Superior temporal gyrus (tissue), 1 donor: ENCODE data around the gene NPW.
A peak's percentile ranks its signal among the peaks of the same experiment; 100 is the strongest.

Experiments
- DNase-seq: peaks from one replicate; pipeline ENCODE4 v3.0.0-alpha.2; 2016; ENCODE audit errors: extremely low spot score

NPW gene

DNA sequence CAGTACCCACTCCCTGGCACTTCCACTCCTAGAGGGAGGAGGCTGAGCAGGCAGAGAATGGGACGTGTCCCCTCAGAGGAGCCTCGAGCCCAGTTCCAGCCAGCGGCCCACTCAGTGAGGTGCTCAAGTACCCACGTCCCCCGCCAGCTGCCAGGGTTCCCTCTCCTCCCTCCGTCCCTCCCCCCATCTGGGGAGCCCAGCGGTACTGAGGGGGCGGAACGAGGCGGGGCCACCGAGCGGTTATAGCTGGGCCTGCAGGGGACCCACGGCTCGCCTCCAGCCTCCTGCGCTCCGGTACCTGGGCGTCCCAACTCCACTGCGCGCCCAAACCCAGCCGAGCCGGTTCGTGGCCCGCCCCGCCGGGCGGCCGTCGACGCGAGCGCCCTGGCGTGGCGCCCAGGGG, at the start of gene NPW:
TSS of gene NPW (plus strand) at position 268 of the 403 bp plus-strand sequence.
- DNase-seq: no peak

DNA sequence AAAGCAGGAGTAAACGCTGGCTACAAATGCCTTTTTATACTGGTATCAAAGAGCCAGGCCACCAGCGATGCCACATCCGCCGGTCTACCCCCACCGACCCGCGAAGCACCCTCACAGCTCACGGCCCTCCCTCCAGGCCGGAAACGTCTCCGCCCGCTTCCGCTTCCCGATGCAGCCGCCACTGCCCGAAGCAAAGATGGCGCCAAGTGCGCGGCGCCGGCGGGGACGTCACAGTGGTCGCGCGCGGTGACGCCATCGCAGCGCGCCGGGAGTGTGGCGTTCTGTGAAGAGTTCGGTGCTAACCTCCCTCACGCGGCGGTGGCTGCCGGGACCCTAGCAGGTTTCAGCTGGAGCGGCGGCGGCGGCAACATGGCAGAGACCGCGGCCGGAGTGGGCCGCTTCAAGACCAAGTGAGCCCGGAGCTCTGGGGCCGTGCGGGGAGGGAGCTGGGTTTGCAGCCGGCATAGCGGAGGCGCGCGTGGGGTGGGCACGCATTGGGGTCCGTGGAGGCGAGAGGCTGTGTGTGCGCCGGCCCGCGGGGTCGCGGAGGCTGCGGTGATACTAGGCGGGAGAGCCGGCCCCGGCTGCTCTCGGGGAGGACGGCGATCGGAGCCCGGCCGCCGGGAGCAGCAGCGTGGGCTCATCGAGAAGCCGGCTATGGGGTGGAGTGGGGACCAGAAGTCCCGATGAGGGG, 47.6 kb upstream of the NPW start, which contains the start of gene TBL3:
TSS of gene TBL3 (plus strand) at position 258 of the 694 bp plus-strand sequence. CDS start at position 370, 112 bp downstream.
- peak; percentile 94 for DNase-seq

DNA sequence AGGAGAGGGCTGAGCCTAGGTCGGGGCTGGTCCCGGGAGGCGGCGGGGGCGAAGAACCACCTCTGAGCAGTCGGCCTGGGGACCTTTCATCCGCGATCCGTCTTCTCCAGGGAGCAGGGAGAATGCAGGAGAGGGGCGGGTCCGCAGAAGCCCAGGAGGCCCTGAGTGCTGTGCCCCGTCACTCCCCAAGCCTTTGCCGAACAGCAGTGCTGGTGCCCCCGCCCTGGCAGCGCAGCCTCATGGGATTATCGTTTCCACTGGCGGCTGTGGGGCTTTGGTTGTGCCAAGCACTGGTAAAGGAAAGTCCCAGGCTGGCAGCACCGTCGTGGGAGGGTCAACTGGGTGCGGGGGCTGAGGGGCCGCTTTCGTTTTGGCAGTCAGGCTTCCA, 47.1 kb upstream of the NPW start:
- DNase-seq: no peak

DNA sequence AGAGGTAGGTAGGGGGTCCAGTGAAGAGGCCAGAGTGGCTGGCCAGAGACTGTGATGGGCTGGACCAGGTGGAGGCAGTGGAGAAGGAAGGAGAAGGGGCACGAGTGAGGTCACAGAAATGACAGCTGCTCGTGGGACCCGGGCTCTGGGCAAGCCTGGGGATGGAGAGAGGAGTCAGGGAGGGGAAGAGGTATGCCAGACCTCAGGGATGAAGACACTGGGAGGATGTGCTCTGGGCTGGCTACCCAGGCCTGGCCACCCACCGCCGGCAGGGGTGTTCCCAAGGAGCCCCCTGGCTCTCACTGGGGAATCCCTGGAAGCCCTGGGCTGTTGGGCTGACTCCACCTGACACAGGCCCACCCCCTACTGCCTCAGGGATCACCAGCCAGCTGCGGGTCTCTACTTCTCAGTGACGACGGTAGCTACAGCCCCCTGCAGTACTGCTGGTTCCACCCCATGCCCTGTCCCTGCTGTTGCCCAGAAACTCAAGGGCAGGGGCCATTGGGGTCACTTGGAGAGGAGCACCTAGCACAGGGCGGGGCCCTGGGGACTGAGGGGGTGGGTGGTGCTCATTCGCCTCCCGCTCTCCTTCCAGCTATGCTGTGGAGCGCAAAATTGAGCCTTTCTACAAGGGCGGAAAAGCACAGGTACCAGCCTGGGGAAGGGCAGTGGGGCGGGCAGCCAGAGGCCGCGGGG, 46.0 kb upstream of the NPW start:
- no peak for DNase-seq

DNA sequence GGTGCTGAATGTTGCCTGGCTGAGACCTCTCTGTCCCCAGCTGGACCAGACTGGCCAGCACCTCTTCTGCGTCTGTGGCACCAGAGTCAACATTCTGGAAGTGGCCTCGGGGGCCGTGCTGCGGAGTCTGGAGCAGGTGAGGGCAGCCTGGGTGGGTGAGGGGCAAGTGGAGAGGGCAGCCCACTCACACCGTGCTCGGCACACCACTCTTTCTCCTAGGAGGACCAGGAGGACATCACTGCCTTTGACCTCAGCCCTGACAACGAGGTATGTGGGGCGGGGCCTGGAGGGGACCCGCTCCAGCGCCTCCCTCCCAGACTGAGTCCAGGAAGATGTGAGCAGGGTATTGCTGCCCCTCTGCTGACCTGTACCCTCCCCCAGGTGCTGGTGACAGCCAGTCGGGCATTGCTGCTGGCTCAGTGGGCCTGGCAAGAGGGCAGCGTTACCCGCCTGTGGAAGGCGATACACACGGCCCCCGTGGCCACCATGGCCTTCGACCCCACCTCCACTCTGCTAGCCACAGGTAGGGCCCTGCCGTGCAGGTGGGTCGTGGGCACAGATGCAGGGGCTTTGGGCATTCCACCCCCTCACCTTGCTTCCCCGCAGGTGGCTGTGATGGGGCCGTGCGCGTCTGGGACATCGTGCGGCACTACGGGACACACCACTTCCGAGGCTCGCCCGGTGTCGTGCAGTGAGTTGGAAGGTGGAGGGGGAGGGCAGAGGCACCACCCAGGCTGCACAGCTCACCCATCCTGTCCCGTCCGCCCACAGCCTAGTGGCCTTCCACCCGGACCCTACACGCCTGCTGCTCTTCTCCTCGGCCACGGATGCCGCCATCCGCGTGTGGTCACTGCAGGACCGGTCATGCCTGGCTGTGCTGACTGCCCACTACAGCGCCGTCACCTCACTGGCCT, 45.2 kb upstream of the NPW start:
- no peak for DNase-seq

DNA sequence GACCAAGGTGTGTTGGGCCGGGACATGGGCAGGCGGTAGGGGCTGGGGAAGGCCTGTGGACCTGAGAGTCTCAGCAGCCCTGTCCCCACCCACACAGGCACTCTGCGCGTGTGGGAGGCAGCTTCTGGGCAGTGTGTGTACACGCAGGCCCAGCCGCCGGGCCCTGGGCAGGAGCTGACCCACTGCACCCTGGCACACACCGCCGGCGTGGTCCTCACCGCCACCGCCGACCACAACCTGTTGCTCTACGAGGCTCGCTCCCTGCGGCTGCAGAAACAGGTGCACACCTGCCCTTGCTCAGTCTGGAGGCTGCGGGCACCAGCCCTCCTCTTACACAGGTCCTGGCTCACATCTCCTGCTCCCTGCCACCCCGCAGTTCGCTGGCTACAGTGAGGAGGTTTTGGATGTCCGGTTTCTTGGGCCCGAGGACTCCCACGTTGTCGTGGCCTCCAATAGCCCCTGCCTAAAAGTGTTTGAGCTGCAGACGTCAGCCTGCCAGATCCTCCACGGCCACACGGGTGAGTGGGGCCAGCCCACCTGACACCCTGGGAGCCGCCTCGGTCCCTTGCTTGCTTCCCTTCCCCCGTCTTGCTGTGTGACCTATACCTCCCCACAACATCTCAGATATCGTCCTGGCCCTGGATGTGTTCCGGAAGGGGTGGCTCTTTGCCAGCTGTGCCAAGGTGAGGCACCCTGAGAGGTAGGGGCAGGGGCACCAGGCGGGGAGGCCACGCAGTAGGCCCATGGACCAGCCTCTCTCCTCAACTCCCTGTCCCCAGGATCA, 44.0 kb upstream of the NPW start:
- no peak for DNase-seq

DNA sequence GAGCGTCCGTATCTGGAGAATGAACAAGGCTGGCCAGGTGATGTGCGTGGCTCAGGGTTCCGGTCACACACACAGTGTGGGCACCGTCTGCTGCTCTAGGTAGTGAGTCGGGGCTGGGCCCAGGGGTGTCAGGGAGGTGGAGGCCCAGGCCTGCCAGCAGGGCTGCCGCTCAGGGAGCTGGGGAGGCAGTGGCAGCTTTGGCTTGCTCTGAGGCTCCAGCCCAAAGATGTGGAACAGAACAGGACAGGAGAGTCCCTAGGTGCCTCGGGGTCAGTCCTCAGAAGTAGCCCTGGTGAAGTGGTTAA, 43.4 kb upstream of the NPW start:
- DNase-seq: no peak

DNA sequence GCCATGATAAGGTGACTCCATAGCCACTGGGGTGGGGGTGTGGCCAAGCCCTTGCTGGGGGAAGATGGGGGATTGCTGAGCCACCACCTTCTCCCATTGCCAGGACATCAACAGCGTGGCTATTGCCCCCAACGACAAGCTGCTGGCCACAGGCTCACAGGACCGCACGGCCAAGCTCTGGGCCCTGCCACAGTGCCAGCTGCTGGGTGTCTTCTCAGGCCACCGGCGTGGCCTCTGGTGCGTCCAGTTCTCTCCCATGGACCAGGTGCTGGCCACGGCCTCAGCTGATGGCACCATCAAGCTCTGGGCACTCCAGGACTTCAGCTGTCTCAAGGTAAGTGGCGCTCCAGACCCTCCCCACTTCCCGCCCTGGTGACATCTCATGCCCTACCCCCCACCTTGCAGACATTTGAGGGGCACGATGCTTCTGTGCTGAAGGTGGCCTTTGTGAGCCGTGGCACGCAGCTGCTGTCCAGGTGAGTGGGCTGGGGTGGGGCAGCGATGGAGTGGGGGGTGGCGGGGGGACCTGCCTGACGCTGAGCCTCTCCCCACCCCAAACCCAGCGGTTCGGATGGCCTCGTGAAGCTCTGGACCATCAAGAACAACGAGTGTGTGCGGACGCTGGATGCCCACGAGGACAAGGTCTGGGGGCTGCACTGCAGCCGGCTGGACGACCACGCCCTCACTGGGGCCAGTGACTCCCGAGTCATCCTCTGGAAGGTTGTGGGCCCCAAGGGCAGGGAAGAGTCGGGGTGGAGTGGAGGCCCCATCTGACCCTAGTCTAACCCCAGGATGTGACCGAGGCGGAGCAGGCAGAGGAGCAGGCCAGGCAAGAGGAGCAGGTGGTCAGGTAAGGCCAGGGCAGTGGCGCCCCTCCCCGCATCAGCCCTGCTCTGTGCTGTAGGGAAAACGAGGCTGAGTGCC, 42.4 kb upstream of the NPW start:
- no peak for DNase-seq

DNA sequence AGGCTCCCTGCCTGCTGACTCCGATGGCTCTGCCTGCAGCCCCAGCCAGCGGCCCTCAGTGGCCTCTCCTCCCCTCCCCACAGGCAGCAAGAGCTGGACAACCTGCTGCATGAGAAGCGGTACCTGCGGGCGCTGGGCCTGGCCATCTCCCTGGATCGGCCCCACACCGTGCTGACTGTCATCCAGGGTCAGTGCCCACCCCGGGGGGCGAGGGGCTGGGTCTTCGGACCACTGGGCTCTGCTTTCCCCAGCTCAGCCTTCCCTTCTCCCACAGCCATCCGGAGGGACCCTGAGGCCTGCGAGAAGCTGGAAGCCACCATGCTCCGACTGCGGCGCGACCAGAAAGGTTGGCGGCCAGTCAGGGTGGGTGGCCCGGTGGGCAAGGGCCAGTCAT, 41.7 kb upstream of the NPW start:
- DNase-seq: no peak

DNA sequence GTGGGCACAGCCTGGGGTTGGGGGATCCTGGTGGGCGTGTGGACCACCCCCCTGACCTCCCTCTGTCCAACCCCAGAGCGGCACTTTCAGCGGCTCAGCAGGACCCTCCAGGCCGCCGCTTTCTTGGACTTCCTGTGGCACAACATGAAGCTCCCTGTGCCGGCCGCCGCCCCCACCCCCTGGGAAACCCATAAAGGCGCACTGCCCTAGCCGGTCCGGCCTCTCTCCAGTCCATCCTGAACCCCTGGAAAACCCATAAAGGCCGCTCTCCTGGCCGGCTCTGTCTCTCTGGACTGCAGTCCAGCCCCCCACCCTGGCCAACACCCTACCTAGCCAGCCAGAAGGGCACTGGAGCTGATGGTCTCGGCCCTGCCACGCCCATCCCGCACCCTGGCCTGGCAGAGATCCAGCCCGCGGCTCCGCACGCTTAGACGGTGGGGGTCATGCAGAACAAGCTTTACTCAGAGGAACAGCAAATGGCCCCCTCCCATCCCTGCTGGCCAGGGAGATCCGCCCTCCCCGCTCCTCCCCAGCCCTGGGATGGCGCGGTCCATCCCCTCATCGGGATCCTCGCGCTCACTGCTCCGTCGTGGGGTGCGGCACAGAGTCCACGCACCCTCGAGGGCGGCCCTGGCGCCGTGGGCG, 41.0 kb upstream of the NPW start:
- no peak for DNase-seq

DNA sequence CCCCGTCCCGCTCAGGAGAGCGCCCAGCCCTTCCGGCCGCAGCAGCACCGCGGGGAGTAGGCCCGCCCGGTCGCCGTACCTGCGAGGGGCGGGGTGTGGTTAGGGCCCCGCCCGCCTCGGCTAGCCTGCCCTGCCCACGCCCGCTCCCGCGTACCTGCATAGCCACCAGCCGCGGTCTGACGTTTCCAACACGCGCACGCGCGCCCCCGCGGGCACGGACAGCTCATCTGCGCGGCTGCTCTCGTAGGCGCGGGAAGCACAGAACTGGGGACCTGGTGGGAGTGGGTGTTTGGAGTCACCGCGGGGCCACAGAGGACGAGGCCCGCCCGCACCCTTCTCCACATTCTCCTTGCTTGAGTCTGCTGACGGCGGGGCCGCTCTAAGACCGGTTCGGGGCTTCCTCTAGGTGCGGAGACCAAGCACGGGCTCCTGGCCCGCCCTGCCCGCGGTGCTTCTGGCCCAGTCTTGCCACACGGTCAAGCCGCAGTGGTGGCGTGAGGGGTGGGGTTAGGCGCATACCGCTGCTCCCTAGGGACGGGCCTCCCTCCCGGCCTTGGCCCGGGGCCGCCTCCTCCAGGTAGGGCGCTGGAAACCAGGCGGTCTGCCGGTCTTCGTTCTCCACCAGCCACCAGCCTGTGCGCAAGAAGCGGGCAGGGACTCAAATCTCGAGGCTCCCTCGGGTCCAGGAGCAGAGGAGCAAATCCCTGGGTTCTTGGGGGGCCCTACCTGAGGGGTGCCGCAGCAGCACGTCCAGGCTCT, 40.1 kb upstream of the NPW start:
- no peak for DNase-seq

DNA sequence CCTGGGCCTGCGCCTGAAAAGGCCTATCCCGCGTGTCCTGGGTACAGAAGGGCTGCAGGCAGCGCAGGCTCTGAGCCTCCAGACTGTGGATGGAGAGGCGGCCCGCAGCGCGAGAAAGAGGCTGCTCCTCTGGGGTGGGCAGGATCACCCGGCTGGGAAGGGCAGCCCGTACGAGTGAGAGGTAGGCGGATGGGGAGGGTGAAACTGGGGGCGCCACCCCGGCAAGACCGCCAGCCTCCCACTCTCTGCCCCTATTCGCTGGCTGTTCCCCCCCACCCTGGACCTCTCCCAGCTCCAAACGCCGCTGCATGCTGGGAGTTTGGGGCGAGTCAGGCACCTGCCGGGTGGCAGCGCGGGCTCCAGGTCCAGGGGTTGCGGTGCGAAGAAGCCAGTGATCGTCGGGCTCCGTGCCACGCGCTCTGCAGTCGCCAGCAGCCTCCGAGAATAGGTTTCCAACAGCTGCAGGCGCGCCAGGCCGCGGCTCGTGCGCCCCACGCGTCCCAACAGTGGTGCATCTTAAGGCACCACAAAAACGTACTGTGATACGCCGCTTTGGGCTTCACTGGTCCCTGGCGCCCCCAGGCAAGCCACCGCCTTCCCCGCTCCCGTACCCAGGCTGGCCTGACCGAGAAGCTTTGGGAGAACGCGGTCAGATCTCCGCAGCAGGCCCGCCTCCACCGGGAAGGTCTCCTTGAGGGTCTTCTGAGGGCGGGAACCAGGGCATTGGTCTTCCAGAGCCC, 39.4 kb upstream of the NPW start:
- no peak for DNase-seq

DNA sequence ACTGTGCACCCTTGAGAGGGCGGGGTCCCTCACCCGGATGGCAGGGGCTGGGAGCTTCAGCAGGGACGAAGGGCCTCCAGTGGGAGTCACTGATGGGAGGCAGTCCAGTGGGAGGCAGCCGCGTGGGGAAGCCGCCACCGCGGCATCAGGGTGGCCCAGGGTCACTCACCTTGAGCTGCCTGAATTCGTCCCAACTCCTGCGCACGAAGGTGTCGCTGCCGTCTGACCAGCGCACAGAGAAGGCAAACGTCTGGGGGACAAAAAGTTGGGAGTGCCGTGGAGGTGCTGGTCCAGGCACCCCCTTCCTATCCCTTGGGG, 38.9 kb upstream of the NPW start:
- DNase-seq: no peak

DNA sequence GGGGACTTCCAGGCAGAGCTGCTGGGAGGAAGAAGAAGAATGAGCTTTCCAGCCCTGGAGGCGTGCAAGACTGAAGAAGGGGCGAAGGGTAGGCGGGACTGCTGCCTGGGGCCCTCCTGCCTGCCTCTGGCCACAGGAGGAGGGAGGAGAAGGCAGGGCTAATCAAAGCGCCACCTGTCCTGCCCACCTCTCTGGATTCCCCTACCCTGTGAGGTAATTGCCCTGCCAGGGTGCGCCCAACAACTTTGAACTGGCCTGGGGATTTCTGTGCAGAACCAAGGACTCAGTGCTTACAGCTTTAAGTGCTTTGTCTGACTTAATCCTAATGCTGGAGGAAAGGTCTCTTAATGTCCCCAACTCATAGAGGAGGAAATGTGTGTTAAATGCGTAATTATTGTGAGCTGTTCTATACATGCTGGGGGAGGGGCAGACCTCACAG, 38.2 kb upstream of the NPW start, which contains the start of gene NOXO1:
TSS of gene NOXO1 (minus strand) at position 72 of the 439 bp plus-strand sequence. CDS start 290 bp downstream, outside the sequence.
- no peak for DNase-seq

DNA sequence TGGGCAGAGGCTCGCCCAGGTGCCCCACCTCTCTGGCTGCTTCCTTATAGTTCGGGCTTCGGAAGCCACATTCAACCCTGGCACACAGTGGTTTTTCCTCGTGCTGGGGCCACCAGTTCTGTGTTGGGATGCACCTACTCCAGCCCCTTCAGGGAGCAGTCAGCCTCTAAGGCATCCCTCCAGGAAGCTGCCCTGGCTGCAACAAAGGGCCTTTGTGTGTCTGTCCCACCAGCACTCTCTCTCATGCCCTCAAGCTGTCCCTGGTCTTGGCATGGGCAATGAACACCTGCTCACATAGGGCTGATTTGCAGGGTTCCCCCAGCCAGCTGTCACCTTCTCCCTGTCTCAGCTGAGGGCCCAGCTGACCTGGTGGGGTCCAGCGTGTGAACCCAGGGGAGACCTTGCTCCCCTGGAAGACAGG, 37.6 kb upstream of the NPW start:
- DNase-seq: peak; percentile 48

DNA sequence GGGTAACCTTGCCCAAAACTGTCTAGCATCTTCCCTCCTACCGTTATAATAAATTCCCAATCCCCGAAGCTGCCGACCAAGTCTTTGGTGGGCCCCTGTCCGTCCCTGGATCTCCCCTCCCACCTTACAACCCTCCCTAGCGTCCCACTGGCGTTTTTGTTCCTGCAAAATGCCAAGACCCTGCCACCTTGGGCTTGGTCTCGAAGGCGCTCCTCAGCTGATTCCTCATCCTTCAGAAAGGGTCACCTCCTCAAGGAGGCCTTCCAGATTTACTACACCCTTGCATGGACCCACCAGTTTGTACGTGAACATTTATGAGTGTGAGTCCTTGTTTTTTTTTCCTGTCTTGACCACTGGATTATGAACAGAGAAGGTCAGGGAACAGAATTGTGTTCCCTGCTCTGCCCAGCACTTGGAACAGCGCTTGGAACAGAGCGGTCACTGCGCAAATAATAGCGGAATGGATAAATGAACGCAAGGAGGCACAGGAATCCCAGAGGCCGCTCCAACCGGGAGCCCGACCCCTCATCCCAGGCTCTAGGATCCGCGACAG, 36.5 kb upstream of the NPW start:
- no peak for DNase-seq

DNA sequence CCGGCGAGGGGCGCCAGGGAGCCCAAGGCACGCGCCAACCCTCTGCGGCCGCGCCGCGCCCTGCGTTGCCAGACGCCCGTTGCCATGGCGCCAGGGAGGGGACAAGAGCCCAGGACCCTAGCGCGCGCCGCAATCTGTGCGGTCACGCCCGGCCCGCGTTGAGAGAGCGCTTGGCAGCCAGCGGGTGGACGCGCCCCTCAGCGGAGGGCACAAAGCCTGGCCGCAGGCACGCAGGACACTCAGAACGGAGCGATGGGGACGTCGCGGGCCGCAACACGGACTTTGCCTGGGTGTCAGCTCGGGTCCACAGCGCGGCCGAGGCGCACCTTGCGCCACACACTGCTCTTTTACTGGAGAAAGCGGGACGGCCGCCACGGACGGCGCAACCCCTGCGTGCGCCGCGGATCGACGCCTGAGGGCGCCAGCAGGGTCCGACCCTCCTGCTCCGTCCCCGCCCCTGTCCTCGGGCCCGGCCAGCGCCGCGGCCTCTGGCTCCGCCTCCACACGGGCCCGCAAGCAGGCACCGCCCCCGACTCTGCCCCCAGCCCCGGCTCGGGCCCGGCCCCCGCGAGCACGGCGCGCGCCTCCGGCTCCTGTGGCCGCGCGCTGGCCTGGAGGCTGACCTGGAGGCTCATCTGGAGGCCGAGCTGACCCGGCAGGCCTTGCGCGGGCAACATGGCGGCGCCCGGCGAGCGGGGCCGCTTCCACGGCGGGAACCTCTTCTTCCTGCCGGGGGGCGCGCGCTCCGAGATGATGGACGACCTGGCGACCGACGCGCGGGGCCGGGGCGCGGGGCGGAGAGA, 35.8 kb upstream of the NPW start, which contains the start of gene GFER:
TSS of gene GFER (plus strand) at position 650 of the 803 bp plus-strand sequence. CDS start at position 676, 26 bp downstream.
- peak; percentile 80 for DNase-seq
